Measurements from ENCODE around the gene ASB18. TPM values are rescaled to one million over a fixed set of nuclear protein-coding genes. Genes with fewer than 3 reads are reported as not detected.

Gene ASB18
- total RNA-seq, 1 experiment from 2014 or later, result not detected

DNA sequence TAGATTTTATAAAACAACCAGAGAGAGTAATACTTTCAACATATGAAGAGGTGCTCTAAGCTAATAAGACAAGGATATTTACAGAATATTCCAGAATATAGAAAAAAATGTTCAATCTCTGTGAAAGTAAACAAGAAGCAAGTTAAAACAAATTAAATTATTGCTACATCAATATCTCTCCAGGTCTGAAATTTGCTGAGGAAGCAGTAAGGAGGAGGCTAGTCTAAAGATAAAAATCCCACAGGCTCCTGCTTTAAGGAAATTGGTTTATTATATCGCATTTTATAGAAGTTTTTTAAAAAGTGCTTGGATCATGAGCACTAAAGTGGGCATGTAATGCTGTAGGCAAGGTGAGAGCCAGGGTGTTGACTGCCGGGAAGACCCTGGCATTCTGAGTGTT, 39.7 kb upstream of the ASB18 start:
- ChIA-PET POLR2A (no interaction called here), CTCF (no interaction called here)

DNA sequence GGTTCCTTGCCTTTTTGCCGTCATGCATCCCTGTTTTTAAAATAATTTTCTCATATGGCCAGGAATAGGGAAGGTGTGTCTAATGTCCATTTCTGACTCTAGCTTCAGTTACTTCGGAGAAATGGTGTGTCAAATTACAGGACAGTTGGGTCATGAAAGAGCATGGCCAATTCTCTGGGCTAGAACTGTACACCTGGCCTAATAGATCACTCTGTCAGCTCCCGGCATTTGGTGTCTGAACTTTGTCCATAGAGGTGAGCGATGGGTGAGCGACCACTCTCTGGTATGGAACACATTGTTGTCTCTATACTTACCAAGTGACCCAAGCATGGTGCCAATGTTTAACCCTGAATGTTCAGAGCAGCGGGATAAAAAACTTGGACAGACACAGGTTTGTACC, 38.3 kb upstream of the ASB18 start:
- no peaks in the 10 kb centered on the region for H3K4me1 ChIP-seq (ENCODE audit: control insufficient read depth, insufficient read depth, low read length)
- no peak overlapping the region for H3K27ac ChIP-seq (ENCODE audit: low read length)
- H3K36me3 ChIP-seq (ENCODE audit: control insufficient read depth, insufficient read depth, low read length), result no peaks in the 10 kb centered on the region
- CTCF ChIA-PET, result no interaction called here
- no TSS peak for BruUV-seq (replicated peaks)
- in situ Hi-C loops (cut with HindIII; ENCODE audit: low pct_unique_long_range_greater_than_20kb, low sequenced_read_pairs) (no loop called here), intact Hi-C loops (cut with micrococcal nuclease; ENCODE audit: unreplicated experiment) (no loop called here)
- H3K4me3 ChIP-seq (ENCODE audit: low read depth in 2 of 2, low read length in 2 of 2), result no peak overlapping the region
- POLR2A ChIA-PET, result no interaction called here
- ATAC-seq (no peak), DNase-seq (ENCODE audit: low read depth, low spot score) (no peak)
- no peaks in the 10 kb centered on the region for H3K9me3 ChIP-seq (ENCODE audit: control insufficient read depth, insufficient read depth, low read depth, low read length)
- TF ChIP-seq SIN3A (IDR thresholded peaks at IDR 0.05; ENCODE audit: borderline replicate concordance, insufficient read depth, low read depth, low read length) (no peak), TCF7L2 (IDR thresholded peaks at IDR 0.05; ENCODE audit: low read depth, low read length) (no peak), REST (IDR thresholded peaks at IDR 0.05; ENCODE audit: insufficient read depth in 1 of 2, low read depth in 2 of 2, low read length in 1 of 2) (no peak), POLR2AphosphoS5 (IDR thresholded peaks at IDR 0.05; ENCODE audit: low read depth, low read length) (no peak)
- TF ChIP-seq, protein P1, sequence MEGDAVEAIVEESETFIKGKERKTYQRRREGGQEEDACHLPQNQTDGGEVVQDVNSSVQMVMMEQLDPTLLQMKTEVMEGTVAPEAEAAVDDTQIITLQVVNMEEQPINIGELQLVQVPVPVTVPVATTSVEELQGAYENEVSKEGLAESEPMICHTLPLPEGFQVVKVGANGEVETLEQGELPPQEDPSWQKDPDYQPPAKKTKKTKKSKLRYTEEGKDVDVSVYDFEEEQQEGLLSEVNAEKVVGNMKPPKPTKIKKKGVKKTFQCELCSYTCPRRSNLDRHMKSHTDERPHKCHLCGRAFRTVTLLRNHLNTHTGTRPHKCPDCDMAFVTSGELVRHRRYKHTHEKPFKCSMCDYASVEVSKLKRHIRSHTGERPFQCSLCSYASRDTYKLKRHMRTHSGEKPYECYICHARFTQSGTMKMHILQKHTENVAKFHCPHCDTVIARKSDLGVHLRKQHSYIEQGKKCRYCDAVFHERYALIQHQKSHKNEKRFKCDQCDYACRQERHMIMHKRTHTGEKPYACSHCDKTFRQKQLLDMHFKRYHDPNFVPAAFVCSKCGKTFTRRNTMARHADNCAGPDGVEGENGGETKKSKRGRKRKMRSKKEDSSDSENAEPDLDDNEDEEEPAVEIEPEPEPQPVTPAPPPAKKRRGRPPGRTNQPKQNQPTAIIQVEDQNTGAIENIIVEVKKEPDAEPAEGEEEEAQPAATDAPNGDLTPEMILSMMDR (IDR thresholded peaks at IDR 0.05), result no peak
- no peaks in the 10 kb centered on the region for H3K27me3 ChIP-seq (ENCODE audit: control insufficient read depth, insufficient read depth, low read length)

More for the DNA sequence above, 39.7 kb upstream of the ASB18 start:
- no peak for ATAC-seq
- no peak for DNase-seq (ENCODE audit: low read depth, low spot score)
- no peak overlapping the region for H3K4me3 ChIP-seq (ENCODE audit: low read depth in 2 of 2, low read length in 2 of 2)
- TF ChIP-seq POLR2AphosphoS5 (IDR thresholded peaks at IDR 0.05; ENCODE audit: low read depth, low read length) (no peak), SIN3A (IDR thresholded peaks at IDR 0.05; ENCODE audit: borderline replicate concordance, insufficient read depth, low read depth, low read length) (no peak), TCF7L2 (IDR thresholded peaks at IDR 0.05; ENCODE audit: low read depth, low read length) (no peak), REST (IDR thresholded peaks at IDR 0.05; ENCODE audit: insufficient read depth in 1 of 2, low read depth in 2 of 2, low read length in 1 of 2) (no peak)
- TF ChIP-seq, protein P1 (IDR thresholded peaks at IDR 0.05), result no peak
- intact Hi-C loops (cut with micrococcal nuclease; ENCODE audit: unreplicated experiment), result no loop called here
- in situ Hi-C loops (cut with HindIII; ENCODE audit: low pct_unique_long_range_greater_than_20kb, low sequenced_read_pairs), result no loop called here
- no TSS peak for BruUV-seq (replicated peaks)
- no peak overlapping the region for H3K27ac ChIP-seq (ENCODE audit: low read length)
- no peaks in the 10 kb centered on the region for H3K4me1 ChIP-seq (ENCODE audit: control insufficient read depth, insufficient read depth, low read length)
- no peaks in the 10 kb centered on the region for H3K27me3 ChIP-seq (ENCODE audit: control insufficient read depth, insufficient read depth, low read length)
- H3K36me3 ChIP-seq (ENCODE audit: control insufficient read depth, insufficient read depth, low read length), result no peaks in the 10 kb centered on the region
- H3K9me3 ChIP-seq (ENCODE audit: control insufficient read depth, insufficient read depth, low read depth, low read length), result no peaks in the 10 kb centered on the region

All from Panc1 (cell line).